GM12873 (cell line): Measurements from ENCODE around the gene KLRC4.

Experiments used
- CTCF ChIP-seq: IDR thresholded peaks from 2 replicates; pipeline ENCODE4 v1.5.1; 2012; ENCODE audit warnings: low read depth, mild to moderate bottlenecking, moderate library complexity, low read length, control low read depth; ENCODE audit not compliant: insufficient read depth; ENCODE audit errors: missing control alignments

KLRC4 gene

GRCh38 chr12:10368206-10369171, 41.1 kb downstream of the KLRC4 start:
- no peak for TF ChIP-seq CTCF

DNA sequence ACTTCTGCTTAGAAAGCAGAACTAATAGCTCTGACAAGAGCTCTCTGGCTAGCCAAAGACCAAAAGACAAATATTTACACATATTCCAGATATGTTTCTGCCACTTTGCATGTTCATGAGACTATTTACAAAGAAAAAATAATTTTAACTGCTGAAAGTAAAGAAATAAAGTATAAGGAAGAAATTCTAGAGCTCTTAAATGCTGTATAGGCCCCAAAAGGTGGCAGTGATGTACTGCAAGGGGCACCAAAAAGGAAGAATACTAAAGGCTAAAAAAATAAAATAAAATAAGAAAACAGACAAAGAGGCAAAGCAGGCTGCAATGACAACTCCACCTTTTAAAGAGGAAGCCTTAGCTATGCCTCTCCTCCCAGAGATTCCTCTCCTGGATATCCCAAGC, 42.7 kb downstream of the KLRC4 start:
- peak; percentile 2 for TF ChIP-seq CTCF

DNA sequence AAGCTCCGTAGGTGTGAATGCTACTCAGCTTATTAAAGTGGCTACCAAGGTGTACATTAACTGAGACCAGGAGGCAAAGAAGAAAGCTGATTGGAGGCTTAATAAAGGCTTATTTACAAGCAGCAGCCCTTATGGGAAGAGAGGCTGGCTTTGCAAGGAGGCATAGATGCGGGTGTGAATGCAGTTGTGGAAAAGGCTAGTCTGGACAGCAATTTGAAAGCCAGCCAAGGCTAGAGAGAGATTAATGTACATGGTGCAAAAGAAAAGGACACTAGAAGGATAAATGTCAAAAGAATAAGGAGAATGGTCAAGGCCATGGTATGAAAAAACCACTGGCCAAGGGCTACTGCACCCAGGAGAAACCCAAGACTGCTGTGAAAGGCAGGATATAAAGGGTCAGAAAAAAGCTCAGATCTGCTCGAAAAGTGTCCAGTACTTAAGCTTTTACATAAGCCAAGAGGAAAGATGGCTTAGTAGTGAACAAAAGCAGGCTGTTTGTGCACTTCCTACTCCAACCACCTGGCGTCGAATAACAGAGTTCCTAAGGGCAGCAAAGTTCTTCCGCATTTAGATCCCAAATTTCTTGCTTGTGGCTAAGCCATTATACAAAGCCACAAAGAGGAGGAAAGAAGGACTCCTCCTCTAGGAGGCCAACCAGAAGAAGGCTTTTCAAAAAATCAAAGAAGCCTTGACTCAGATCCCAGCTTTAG, 43.7 kb downstream of the KLRC4 start:
- no peak for TF ChIP-seq CTCF

- no peak for TF ChIP-seq CTCF
Measured at GRCh38 chr12:10364815-10365622, 44.5 kb downstream of the KLRC4 start.

GRCh38 chr12:10363914-10364814, 45.4 kb downstream of the KLRC4 start:
- TF ChIP-seq CTCF, result no peak

DNA sequence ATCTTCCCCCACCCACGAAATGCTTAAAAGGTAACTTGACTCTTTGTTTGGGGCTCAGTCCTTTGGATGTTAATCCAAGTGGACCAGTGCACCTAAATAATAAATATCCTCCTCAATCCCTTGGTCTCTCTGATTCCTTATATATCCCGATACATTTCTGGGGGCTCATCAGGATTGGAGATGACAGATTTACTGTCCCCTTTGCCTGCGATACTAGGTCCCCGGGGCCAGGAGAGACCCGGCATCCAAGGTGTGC, 46.0 kb downstream of the KLRC4 start:
- no peak for TF ChIP-seq CTCF
